ENCODE measurements around the gene MAD1L1.
A peak's percentile ranks its signal among the peaks of the same experiment; 100 is the strongest.
"Not testable (repeated sequence)": the region's sequence is repeated elsewhere in the genome, so short reads cannot be mapped to it uniquely, and the experiment has no call there.

MAD1L1 gene

DNA sequence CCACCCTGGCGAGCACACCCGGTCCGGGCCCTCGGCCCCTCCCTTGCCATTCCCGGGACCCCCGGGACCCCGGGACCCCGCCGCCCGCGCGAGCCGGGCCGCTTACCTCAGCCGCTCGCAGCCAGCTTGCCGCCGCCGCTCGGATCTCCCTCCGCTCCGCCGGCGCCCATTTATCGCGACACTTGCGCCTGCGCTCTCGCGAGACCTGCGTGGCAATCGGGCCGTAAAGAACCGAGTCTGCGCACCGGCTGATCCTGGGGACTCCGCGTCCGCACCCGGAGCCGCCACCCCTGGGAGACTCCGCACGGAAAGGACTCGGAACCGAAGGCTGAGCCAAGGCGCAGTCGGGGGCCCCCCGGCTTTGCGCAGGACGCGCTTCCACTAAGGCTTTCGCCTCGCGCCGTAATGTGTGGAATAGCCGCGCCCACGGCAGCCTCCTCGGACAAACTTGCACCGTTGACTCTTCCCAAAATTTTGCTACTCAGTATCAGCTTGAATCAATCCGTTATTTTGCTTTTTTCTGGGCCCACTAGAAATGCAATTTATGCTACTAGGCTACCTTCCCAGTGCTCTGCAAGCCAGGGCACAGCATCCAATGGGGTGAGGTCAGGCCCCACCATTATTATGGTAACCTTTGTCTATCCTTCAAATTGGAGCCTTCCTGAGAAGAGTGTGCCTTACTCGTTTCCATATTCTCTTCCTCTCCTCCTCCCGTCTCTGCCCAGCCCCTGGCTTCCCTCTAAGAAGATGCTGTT is at the start of gene MAD1L1:
TSS of gene MAD1L1 (minus strand) at position 180 of the 755 bp plus-strand sequence. CDS start 2,812 bp downstream, outside the sequence.
- peak; percentile 91 for DNase-seq

GRCh38 chr7:2282185-2282751 is 49.5 kb upstream of the MAD1L1 start:
- no peak for DNase-seq

DNA sequence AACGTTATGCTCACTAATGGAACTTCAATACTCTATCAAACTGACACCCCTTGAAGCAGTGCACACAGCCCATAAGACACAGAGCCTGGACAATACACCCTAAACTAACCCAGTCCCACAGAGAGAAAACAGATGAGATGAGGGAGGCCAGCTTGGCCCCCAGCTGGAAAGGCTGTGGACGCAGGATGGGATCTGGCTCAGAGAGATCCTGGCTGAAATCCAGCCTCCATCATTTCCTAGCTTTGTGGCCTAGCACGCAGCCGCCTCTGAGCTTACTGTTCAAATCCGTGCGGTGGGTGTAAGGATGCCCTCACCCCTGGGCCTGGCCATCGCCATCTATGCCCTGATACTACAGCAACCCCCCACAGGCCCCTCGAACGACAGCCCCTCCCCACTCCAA is 48.8 kb upstream of the MAD1L1 start:
- DNase-seq: no peak

GRCh38 chr7:2280424-2280823 is 47.7 kb upstream of the MAD1L1 start:
- no peak for DNase-seq

DNA sequence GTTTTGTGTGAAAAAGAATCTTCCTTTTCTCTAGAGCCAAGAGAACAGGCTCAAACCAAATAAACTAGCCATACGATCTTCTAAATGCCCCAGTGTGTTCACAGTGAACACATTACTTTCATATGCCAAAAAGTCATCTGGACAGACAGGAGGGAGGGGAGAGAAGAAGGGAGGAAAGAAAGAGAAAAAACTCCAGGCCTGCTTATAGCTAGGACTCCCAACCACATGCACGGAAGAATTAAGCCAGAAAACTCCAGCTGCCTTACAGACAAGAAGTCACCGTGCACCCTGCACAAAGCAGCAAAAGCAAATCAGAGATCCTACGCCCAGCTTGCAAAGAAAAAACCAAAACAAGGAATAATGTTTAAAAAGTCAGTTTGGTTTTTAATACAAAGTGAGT is 47.2 kb upstream of the MAD1L1 start:
- no peak for DNase-seq

DNA sequence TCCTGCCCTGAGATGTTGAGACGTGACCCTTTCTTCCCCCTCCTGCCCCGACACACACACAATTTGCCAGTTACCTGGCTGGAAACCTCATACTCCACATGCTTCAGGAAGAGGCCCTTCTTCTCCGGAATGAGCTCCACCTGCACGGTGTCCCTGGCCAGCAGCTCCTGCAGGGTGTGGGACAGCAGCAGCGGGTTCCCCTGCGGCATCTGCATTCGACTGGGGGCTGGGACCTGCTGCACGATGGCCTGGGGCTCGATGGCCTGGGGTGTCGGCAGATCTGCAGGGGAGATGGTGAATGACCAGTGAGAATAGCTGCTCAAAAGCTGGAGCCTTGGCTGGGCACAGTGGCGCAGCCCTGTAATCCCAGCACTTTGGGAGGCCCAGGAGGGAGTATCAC is 45.3 kb upstream of the MAD1L1 start:
- DNase-seq: no peak

- DNase-seq: no peak
Observed at GRCh38 chr7:2276107-2276506, 43.4 kb upstream of the MAD1L1 start.

- DNase-seq: no peak
Observed at GRCh38 chr7:2275101-2275500, 42.4 kb upstream of the MAD1L1 start.

GRCh38 chr7:2274666-2275065 is 41.9 kb upstream of the MAD1L1 start:
- DNase-seq: no peak

- no peak for DNase-seq
Observed at GRCh38 chr7:2273866-2274265, 41.1 kb upstream of the MAD1L1 start.

DNA sequence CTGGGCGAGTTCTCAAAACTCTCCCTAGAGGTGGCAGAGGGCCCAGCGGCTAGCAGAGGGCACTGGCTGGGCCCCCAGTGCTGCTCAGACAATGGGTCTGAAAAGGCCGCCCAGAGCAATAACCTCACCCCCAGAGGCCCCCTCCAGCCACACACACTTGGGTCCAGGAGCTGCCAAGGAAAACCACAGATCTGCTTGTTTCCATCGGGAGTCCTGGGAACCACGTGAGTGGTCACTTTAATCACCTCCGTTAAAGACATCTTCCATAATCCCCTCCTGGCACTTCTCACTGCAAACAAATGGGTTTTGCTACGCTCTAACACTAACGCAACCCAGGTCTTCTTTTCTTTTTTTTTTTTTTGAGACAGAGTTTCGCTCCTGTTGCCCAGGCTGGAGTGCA is 39.3 kb upstream of the MAD1L1 start:
- no peak for DNase-seq

DNA sequence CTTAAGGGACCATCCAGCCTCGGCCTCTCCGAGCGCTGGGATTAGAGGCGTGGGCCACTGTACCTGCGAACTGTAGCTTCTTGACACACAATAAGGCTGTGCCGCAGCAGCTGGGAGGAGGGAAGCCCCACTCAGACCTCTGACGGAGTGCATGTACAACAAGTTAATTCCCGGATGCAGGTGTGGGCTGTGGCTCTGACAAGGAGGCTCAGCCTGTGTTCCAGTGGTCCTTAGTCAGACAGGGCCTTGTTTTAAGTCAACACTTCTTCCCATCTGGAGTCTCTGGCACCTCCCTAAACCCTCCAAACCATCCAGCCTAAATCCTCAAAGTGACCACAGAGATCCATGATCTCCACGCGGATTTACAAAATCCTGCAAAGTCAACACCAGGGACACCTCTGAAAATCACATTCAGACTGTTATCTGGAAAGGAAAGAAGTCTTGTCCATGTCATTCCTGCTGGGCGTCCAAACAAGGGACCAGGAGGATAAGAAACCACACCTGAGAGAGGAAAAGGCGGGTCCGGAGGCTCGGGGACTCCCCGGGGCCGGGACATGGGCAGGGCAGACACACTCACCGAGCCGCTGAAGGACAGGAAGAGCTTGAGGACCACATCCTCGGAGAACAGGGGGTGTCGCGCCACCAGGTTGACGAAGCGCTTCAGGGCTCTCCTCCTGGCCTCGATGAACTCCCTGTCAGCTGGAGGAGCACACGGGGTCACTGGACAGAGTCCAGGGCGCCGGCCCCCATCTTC is 38.7 kb upstream of the MAD1L1 start:
- DNase-seq: no peak

GRCh38 chr7:2270495-2270894 is 37.8 kb upstream of the MAD1L1 start:
- no peak for DNase-seq

DNA sequence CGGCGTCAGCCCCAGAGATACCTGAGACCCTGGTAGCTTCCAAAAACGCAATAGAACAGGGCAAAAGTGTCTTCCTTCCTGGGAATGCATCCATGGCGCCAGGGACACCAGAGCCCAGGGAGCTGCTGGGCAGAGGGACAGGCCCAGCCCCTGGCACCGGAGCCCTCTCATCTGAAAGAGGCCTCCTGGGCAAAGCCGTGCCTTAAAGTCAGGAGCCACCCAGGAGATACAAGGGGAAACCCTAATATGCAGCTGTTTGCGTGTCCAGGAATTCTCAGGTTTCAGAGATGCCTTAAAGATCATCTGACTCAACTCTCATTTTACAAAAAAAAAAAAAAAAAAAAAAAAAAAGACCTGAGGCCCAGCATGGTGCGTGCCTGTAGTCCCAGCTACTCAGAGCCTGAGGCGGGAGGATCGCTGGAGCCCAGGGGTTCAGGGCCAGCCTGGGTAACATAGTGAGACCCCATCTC is 37.3 kb upstream of the MAD1L1 start:
- no peak for DNase-seq

DNA sequence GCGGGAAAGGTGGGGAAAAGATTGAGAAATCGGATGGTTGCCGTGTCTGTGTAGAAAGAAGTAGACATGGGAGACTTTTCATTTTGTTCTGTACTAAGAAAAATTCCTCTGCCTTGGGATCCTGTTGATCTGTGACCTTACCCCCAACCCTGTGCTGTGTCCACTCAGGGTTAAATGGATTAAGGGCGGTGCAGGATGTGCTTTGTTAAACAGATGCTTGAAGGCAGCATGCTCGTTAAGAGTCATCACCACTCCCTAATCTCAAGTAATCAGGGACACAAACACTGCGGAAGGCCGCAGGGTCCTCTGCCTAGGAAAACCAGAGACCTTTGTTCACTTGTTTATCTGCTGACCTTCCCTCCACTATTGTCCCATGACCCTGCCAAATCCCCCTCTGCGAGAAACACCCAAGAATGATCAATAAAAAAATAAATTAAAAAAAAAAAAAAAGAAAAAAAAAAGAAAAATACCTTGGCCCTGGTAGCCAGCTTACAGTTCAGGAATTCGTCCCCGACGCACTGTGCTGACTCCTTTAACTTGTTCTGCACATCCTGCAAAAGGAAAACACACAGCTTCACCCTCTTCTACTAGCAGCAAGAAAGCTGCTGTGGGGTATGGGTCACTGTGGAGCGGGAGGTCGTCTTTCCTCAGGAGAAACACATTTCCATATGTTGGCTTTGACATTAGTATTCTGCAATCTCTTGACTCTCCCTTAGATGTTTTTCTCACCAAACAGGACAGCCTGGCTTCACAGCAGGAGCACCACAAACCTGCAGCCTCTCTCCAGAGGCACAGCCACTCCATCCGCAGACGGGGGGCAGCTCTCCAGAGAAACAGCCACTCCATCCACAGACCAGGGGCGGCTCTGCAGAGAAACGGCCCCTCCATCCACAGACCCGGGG is 36.6 kb upstream of the MAD1L1 start:
- DNase-seq: not testable (repeated sequence)

DNA sequence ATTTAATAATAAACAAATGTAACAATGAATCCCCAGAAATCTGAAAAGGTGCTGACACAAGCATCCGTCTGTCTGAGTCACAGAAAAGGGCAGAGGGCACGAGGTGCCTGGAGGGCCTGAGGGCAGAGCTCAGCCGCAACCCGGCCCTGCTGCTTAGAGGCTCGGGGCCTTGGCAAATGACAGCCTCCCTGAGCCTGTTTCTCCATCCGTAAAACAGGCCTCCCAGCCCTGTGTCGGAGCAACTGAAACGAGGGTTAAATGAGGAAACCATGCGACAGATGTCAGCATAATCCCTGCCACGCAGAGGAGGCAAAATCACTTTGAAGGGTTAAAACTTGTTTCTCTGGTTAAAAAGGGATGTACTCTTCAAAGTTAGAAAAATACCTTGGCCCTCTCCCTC is 34.2 kb upstream of the MAD1L1 start:
- no peak for DNase-seq

DNA sequence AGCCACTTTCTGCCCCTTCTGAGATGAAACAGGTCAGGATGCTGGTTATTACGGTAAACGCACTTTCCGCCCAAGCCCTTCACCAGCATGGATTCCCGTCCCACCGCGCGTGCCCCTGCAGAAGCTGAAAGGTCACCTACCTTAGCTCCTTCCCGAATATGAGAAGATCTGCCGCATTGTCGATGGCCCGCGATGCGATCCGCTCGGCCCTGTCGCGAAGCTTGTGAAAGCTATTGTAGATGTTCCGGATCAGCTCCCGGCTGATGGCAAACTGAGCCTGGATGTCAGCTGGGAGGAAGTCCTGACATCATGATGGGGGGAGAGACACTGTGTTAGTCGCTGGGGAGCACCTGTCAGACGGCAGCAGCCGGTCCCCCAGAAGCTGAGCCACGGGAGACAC is 31.4 kb upstream of the MAD1L1 start:
- DNase-seq: no peak

DNA sequence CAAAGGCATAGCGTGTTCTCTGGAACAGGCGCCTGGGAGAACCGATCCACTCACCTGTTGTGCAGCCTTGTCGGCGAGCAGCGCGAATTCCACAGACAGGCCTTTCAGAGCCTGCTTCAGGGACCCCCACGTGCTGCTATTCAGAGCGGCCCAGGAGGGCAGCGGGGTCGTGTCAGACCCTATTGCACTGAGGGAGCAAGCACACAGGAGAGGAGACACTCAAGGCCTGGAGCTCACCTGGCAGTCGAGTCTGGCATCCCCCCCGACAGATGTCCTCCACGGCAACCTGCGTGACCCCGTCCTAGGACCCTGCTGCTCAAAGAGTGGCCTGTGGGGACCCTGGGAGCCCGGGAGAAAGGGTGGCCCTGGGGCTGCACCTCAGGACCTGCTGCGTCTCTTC is 30.4 kb upstream of the MAD1L1 start:
- DNase-seq: no peak

DNA sequence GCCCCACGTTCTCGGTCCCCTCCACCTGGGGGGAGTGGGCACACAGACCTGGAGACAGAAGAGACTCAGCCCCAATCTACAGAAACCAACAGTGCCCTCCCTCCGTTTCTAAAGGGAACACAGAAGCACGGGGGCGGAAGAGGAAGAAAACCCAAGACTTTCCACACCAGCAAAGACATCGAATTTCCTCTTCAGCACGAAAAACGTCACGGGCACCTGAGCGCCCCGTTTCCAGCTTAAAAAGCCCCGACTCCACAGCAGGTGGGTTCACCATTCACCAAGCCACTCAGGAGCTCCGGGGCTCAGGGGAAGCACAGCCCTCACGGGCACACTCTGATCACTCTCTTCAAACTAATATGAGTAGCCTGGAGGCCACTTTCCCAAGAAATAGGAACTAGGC is 28.9 kb upstream of the MAD1L1 start:
- DNase-seq: no peak

- no peak for DNase-seq
Observed at GRCh38 chr7:2260820-2261219, 28.1 kb upstream of the MAD1L1 start.

DNA sequence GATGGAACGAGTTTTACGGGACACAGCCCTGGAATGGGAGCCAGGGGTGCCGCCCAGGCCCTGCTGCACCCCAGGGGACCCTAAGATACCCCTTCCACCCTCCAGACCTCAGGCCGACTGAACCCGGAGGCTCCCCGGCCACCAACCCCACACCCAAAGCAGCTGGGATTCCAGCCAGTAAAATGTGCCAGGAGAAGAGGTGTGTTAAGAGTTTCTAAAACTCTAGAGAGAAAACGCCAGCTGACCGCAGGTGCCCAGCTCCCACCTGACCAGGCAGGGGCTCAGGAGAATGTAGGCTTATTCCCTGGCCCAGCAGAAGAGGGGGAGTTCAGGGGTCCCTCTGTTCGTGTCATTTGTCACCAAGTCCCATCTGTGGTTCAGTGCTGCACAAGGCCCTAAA is 26.7 kb upstream of the MAD1L1 start:
- no peak for DNase-seq

- DNase-seq: no peak
Observed at GRCh38 chr7:2258661-2259365, 26.1 kb upstream of the MAD1L1 start.

Data from activated CD4-positive, alpha-beta T cell treated with anti-CD3 and anti-CD28 coated beads, Interleukin-10, Interleukin-2, amounts not matched to agents 100 ng/mL and 50 ng/mL, durations not matched to agents 16 hours and 8 hours (primary cell).